Prostate gland (tissue), 2 donors: ENCODE results near the gene SGCB.

ENCODE experiments used
- POLR2A ChIP-seq: fragments of 450-650 bp; IDR thresholded peaks from one replicate; pipeline ENCODE4 v1.6.1; 2016; ENCODE audit warnings: antibody characterized with exemption, mild to moderate bottlenecking
- POLR2AphosphoS5 ChIP-seq: sonication (generic); formaldehyde crosslinking; IDR thresholded peaks from one replicate; pipeline ENCODE4 v1.6.1; 2017; ENCODE audit warnings: antibody characterized with exemption
- TF ChIP-seq, protein P1 (sequence below), 4 experiments: fragments of 200-600 bp in 2 of 4; fragments of 450-650 bp in 2 of 4; sonication (generic) in 2 of 4; IDR thresholded peaks; 1 replicate in 3 of 4; 2 replicates in 1 of 4; pipeline ENCODE4 v1.5.1; 2016 to 2019; ENCODE audit warnings: antibody characterized with exemption in 4 of 4, mild to moderate bottlenecking in 2 of 4, moderate library complexity in 2 of 4

DNA sequence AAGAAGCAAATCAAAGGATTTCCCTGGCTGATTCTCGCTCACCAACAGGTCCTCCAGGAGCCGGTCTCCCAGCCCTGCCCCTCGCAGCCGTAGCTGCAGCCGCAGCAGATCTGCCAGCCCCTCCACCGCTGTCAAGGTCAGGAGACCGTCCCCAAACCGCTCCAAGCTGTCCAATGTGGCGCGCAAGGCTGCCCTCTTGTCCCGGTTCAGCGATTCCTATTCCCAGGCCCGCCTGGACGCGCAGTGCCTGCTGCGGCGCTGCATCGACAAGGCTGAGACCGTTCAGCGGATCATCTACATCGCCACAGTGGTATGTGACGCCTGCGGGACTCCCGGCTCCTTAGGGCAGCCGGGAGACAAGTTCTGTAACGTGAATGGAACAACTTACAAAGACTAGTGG lies 38.6 kb upstream of the SGCB start:
- TF ChIP-seq, protein P1, sequence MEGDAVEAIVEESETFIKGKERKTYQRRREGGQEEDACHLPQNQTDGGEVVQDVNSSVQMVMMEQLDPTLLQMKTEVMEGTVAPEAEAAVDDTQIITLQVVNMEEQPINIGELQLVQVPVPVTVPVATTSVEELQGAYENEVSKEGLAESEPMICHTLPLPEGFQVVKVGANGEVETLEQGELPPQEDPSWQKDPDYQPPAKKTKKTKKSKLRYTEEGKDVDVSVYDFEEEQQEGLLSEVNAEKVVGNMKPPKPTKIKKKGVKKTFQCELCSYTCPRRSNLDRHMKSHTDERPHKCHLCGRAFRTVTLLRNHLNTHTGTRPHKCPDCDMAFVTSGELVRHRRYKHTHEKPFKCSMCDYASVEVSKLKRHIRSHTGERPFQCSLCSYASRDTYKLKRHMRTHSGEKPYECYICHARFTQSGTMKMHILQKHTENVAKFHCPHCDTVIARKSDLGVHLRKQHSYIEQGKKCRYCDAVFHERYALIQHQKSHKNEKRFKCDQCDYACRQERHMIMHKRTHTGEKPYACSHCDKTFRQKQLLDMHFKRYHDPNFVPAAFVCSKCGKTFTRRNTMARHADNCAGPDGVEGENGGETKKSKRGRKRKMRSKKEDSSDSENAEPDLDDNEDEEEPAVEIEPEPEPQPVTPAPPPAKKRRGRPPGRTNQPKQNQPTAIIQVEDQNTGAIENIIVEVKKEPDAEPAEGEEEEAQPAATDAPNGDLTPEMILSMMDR (IDR thresholded peaks at IDR 0.05) = no peak
- TF ChIP-seq POLR2AphosphoS5 = no peak
- TF ChIP-seq POLR2A = no peak
